Measurements from ENCODE around the gene SEMA7A.
"Not testable (repeated sequence)": the region's sequence is repeated elsewhere in the genome, so short reads cannot be mapped to it uniquely, and the experiment has no call there.

The SEMA7A gene

GRCh38 chr15:74402337-74402841 is 31.4 kb downstream of the SEMA7A start:
- no peak for DNase-seq (ENCODE audit: low read depth in 2 of 3, low spot score in 2 of 3)

GRCh38 chr15:74400915-74401757 is 32.6 kb downstream of the SEMA7A start:
- DNase-seq (ENCODE audit: low read depth in 2 of 3, low spot score in 2 of 3): no peak

- no peak for DNase-seq (ENCODE audit: low read depth in 2 of 3, low spot score in 2 of 3)
Measured at GRCh38 chr15:74400313-74400860, 33.4 kb downstream of the SEMA7A start.

GRCh38 chr15:74399511-74400312 is 34.0 kb downstream of the SEMA7A start:
- DNase-seq (ENCODE audit: low read depth in 2 of 3, low spot score in 2 of 3): peak in 1 of 3 experiments; percentile 61

GRCh38 chr15:74399100-74399499 is 34.7 kb downstream of the SEMA7A start:
- DNase-seq (ENCODE audit: low read depth in 2 of 3, low spot score in 2 of 3): no peak

GRCh38 chr15:74398183-74398582 is 35.6 kb downstream of the SEMA7A start:
- DNase-seq (ENCODE audit: low read depth in 2 of 3, low spot score in 2 of 3): no peak

GRCh38 chr15:74397239-74398068 is 36.3 kb downstream of the SEMA7A start:
- no peak for DNase-seq (ENCODE audit: low read depth in 2 of 3, low spot score in 2 of 3)

- DNase-seq (ENCODE audit: low read depth in 2 of 3, low spot score in 2 of 3): peak in 1 of 3 experiments; percentile 33
Measured at GRCh38 chr15:74396445-74397238, 37.1 kb downstream of the SEMA7A start.

- DNase-seq (ENCODE audit: low read depth in 2 of 3, low spot score in 2 of 3): no peak
Measured at GRCh38 chr15:74396146-74396438, 37.7 kb downstream of the SEMA7A start.

- no peak for DNase-seq (ENCODE audit: low read depth in 2 of 3, low spot score in 2 of 3)
Measured at GRCh38 chr15:74395319-74396145, 38.2 kb downstream of the SEMA7A start.

GRCh38 chr15:74394090-74394846 is 39.5 kb downstream of the SEMA7A start:
- no peak for DNase-seq (ENCODE audit: low read depth in 2 of 3, low spot score in 2 of 3)

- no peak for DNase-seq (ENCODE audit: low read depth in 2 of 3, low spot score in 2 of 3)
Measured at GRCh38 chr15:74393423-74393822, 40.3 kb downstream of the SEMA7A start.

GRCh38 chr15:74392902-74393301 is 40.9 kb downstream of the SEMA7A start:
- DNase-seq (ENCODE audit: low read depth in 2 of 3, low spot score in 2 of 3): no peak

GRCh38 chr15:74392451-74392830 is 41.3 kb downstream of the SEMA7A start:
- DNase-seq (ENCODE audit: low read depth in 2 of 3, low spot score in 2 of 3): no peak

- no peak for DNase-seq (ENCODE audit: low read depth in 2 of 3, low spot score in 2 of 3)
Measured at GRCh38 chr15:74391582-74392450, 41.9 kb downstream of the SEMA7A start.

GRCh38 chr15:74390647-74391288 is 43.0 kb downstream of the SEMA7A start:
- DNase-seq (ENCODE audit: low read depth in 2 of 3, low spot score in 2 of 3): no peak

GRCh38 chr15:74390049-74390646 is 43.6 kb downstream of the SEMA7A start:
- not testable (repeated sequence) for DNase-seq (ENCODE audit: low read depth in 2 of 3, low spot score in 2 of 3)
